Measurements from ENCODE around the gene MYO3B.
"Not testable (repeated sequence)": the region's sequence is repeated elsewhere in the genome, so short reads cannot be mapped to it uniquely, and the experiment has no call there.

Gene MYO3B

GRCh38 chr2:170207901-170208300 lies 30.0 kb downstream of the MYO3B start:
- no peak for TF ChIP-seq CTCF (IDR thresholded peaks at IDR 0.05; ENCODE audit: insufficient read depth, low read depth, low read length, missing control alignments)
- H3K4me3 ChIP-seq (ENCODE audit: low read length) = no peak overlapping the region
- DNase-seq (ENCODE audit: low read depth) = no peak

- no peak for DNase-seq (ENCODE audit: low read depth)
- TF ChIP-seq CTCF (IDR thresholded peaks at IDR 0.05; ENCODE audit: insufficient read depth, low read depth, low read length, missing control alignments) = no peak
- no peak overlapping the region for H3K4me3 ChIP-seq (ENCODE audit: low read length)
These were observed 31.0 kb downstream of the MYO3B start for GRCh38 chr2:170208967-170209366.

DNA sequence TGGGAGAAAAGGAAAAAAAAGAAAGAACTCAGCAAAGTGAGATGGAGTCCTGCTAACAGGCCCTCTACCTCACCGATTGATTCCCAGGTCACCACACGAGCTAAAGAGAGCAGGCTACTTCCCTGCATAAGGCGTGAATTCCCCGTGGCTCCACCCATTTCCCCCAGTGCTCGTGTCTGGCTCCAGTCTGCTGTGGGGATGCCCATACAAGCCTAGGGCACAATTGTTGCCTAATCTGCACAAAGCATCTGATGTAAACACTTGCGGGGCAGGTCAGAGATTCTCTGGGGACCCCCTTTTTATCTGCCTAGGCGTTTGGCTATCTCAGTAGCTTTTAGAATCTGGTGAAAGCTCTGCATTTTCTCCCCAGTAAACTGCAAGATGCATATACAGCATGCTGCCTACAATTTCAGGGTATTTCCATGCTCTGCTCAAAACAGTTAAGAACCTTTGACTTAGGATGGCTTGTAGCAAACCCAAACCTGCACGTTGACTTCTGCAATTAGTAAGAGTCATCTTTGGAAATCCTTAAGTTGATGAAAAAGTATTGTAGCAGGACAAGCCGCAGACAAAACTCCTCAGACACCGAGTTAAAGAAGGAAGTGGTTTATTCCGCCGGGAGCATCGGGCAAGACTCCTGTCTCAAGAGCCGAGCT lies 34.8 kb downstream of the MYO3B start:
- TF ChIP-seq CTCF (IDR thresholded peaks at IDR 0.05; ENCODE audit: insufficient read depth, low read depth, low read length, missing control alignments) = no peak
- peak; percentile 29 for DNase-seq (ENCODE audit: low read depth)
- no peak overlapping the region for H3K4me3 ChIP-seq (ENCODE audit: low read length)

- H3K4me3 ChIP-seq (ENCODE audit: low read length); DNase-seq (ENCODE audit: low read depth): not testable (repeated sequence)
These were observed 35.3 kb downstream of the MYO3B start for GRCh38 chr2:170213281-170213625.

- H3K4me3 ChIP-seq (ENCODE audit: low read length) = no peak overlapping the region
- no peak for TF ChIP-seq CTCF (IDR thresholded peaks at IDR 0.05; ENCODE audit: insufficient read depth, low read depth, low read length, missing control alignments)
- no peak for DNase-seq (ENCODE audit: low read depth)
These were observed 35.7 kb downstream of the MYO3B start for GRCh38 chr2:170213651-170214050.

GRCh38 chr2:170214309-170214948 lies 36.5 kb downstream of the MYO3B start:
- H3K4me3 ChIP-seq (ENCODE audit: low read length) = no peak overlapping the region
- no peak for TF ChIP-seq CTCF (IDR thresholded peaks at IDR 0.05; ENCODE audit: insufficient read depth, low read depth, low read length, missing control alignments)
- DNase-seq (ENCODE audit: low read depth) = no peak

DNA sequence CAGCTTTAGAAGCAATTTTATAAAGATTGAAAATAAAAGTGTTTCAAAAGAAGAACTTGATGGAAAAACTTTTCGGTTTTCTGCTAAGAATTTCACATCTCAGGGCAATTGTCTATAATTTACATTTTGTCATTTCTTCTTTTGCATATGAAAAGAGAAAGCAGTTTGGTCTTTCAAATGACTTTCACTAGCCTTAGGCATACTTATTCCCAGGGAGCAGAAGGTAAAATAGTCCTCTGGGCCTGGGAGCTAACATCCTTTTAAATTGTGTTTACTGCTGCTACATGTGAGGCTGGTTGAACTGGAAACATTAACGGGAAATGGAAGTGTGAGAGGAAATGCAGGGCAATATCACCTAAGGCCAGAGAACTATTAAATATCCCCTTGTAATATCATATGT lies 37.1 kb downstream of the MYO3B start:
- no peak overlapping the region for H3K4me3 ChIP-seq (ENCODE audit: low read length)
- DNase-seq (ENCODE audit: low read depth) = no peak
- no peak for TF ChIP-seq CTCF (IDR thresholded peaks at IDR 0.05; ENCODE audit: insufficient read depth, low read depth, low read length, missing control alignments)

Measured in epithelial cell of esophagus (primary cell).